Measurements from ENCODE around the gene GSK3B. TPM values are rescaled to one million over a fixed set of nuclear protein-coding genes. Genes with fewer than 3 reads are reported as not detected.

The GSK3B gene
- total RNA-seq, 2 donors from 2014 or later, result 28.7 to 39.3 TPM

DNA sequence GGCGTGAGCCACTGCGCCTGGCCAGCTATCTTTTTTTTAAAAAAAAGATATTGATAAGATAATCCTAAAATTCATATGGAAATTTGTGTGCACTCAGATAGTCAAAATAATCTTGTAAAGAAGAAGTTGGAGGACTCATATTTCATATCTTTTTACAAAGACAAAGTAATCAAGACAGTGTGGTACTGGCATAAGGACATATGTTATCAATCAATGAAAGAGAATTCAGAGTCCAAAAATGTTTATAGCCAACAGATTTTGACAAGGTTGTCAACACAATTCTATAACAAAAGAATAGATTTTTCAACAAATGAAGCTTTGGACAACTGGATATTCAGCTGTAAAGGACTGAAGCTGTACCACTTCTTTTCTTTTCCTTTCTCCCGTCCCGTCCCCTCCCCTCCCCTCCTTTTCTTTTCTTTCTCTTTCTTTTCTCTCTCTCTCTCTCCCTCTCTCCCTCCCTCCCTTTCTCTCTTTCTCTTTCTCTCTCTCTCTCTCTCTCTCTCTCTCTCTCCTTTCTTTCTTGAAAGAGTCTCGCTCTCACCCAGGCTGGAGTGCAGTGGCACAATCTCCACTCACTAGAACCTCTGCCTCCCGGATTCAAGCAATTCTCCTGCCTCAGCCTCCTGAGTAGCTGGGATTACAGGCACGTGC lies 126.8 kb downstream of the GSK3B start:
- no peak for ATAC-seq (ENCODE audit: insufficient number of reproducible peaks, low FRiP score, low read depth)
- Histone ChIP-seq H3K27me3 (replicated peaks; ENCODE audit: insufficient read depth) (no peaks in the 10 kb centered on the region), H3K36me3 (no peaks in the 10 kb centered on the region)

DNA sequence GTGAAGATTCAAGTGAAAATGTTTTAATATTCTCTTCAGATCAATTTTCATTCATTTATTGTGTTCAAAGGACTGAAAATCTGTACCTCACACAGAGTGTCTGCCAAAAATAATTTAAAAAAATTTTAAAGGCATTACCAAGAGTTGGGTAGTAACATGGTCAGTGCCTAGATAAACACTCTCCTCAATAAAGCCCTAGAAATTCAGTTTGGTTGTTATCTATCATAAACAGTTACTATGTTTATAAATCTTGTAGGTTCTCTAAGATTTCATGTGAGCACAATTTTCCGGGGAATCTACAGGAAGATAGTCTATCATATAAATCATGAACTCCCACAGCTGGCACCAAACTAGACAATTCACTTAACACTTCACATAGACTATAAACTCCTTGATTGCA lies 128.6 kb downstream of the GSK3B start:
- DNase-seq (ENCODE audit: low spot score) (no peak), ATAC-seq (ENCODE audit: insufficient number of reproducible peaks, low FRiP score, low read depth) (no peak)
- Histone ChIP-seq H3K27me3 (replicated peaks; ENCODE audit: insufficient read depth) (no peaks in the 10 kb centered on the region), H3K36me3 (no peaks in the 10 kb centered on the region), H3K4me1 (ENCODE audit: control insufficient read depth in 1 of 2, low read depth in 2 of 2) (peaks cover 11 to 21% of the 10 kb centered on the region in 2 donors), H3K27ac (no peak overlapping the region), H3K4me3 (no peak overlapping the region), H3K9me3 (no peaks in the 10 kb centered on the region)
- TF ChIP-seq, protein P1, sequence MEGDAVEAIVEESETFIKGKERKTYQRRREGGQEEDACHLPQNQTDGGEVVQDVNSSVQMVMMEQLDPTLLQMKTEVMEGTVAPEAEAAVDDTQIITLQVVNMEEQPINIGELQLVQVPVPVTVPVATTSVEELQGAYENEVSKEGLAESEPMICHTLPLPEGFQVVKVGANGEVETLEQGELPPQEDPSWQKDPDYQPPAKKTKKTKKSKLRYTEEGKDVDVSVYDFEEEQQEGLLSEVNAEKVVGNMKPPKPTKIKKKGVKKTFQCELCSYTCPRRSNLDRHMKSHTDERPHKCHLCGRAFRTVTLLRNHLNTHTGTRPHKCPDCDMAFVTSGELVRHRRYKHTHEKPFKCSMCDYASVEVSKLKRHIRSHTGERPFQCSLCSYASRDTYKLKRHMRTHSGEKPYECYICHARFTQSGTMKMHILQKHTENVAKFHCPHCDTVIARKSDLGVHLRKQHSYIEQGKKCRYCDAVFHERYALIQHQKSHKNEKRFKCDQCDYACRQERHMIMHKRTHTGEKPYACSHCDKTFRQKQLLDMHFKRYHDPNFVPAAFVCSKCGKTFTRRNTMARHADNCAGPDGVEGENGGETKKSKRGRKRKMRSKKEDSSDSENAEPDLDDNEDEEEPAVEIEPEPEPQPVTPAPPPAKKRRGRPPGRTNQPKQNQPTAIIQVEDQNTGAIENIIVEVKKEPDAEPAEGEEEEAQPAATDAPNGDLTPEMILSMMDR (IDR thresholded peaks at IDR 0.05), result no peak

More for the DNA sequence above, 126.8 kb downstream of the GSK3B start:
- TF ChIP-seq, protein P1 (IDR thresholded peaks at IDR 0.05), result no peak
- no peak overlapping the region for H3K4me3 ChIP-seq
- no peaks in the 10 kb centered on the region for H3K9me3 ChIP-seq
- peaks cover 11 to 21% of the 10 kb centered on the region in 2 donors for H3K4me1 ChIP-seq (ENCODE audit: control insufficient read depth in 1 of 2, low read depth in 2 of 2)
- no peak overlapping the region for H3K27ac ChIP-seq
- DNase-seq (ENCODE audit: low spot score), result no peak

DNA sequence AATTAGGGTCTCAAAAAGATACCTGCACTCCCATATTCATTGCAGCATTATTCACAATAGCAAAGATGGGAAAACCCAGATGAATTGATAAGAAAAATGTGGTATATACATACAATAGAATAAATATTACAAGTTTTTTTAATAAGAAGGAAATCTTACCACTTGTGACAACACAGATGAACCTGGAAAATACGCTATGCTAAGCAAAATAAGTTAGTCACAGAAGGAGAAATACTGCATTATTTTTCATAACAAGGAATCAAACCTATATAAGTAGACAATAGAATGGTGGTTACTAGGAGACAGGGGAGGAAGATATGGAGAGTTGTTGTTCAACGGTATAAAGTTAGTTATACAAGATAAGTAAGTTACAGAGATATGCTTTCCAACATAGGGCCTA lies 130.0 kb downstream of the GSK3B start:
- Histone ChIP-seq H3K4me1 (ENCODE audit: control insufficient read depth in 1 of 2, low read depth in 2 of 2) (peaks cover 11 to 14% of the 10 kb centered on the region in 2 donors), H3K27ac (no peak overlapping the region), H3K9me3 (no peaks in the 10 kb centered on the region), H3K27me3 (replicated peaks; ENCODE audit: insufficient read depth) (no peaks in the 10 kb centered on the region), H3K4me3 (no peak overlapping the region), H3K36me3 (no peaks in the 10 kb centered on the region)
- no peak for ATAC-seq (ENCODE audit: insufficient number of reproducible peaks, low FRiP score, low read depth)
- no peak for DNase-seq (ENCODE audit: low spot score)
- TF ChIP-seq, protein P1 (IDR thresholded peaks at IDR 0.05), result no peak

DNA sequence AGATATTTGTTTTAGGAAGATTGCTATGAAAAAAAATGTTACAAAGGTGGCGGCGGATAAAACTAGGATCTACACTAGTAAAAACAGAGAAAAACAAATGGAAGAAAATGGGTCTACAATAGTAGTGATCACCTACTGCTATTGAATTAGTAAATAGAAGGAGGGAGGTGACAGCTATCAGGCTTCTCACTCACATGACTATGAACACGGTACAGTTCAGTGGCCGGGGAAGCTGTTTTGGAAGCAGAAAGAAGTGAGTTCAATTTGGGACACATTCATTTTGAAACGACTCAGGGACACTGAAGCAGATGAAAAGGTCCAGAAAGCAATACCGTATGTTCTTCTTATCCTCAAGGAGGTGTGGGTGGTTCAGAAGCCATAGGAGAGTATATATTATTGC lies 138.3 kb downstream of the GSK3B start:
- no peaks in the 10 kb centered on the region for H3K9me3 ChIP-seq
- no peak overlapping the region for H3K27ac ChIP-seq
- DNase-seq (ENCODE audit: low spot score) (no peak), ATAC-seq (ENCODE audit: insufficient number of reproducible peaks, low FRiP score, low read depth) (no peak)
- TF ChIP-seq, protein P1 (IDR thresholded peaks at IDR 0.05), result no peak
- no peaks in the 10 kb centered on the region for H3K27me3 ChIP-seq (replicated peaks; ENCODE audit: insufficient read depth)
- no peak overlapping the region for H3K4me3 ChIP-seq
- peaks cover 0 to 11% of the 10 kb centered on the region in 2 donors for H3K4me1 ChIP-seq (ENCODE audit: control insufficient read depth in 1 of 2, low read depth in 2 of 2)
- H3K36me3 ChIP-seq, result no peaks in the 10 kb centered on the region

DNA sequence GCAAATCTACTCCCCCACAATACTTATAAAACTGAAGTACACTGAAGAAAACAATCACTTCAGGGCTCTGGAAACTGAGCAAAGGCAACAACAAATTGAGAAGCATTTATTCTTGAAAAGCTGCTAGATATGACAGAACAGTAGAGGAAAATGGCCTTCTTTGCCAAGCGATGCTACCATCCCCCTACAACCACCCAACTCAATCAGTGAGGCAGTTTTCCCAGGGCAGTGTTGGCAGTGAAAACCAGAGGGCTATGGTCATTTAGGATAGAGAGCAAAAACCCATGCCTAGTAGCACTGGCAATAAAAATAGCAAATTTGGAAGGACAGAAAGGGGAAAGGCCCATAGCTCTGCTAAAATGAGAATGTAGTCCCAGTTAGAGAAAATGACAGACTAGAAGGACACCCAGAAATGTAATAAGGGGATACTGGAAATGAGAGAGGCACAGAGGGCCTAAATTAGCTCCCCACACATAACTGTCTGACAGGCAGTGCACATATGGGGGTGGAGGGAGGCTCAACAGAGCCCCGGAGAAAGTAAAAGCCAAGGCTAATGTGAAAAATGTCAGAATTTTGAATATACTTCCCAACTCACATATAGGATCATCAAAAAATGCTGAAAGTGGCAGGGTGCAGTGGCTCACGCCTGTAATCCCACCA lies 143.5 kb downstream of the GSK3B start:
- Histone ChIP-seq H3K27ac (no peak overlapping the region), H3K36me3 (no peaks in the 10 kb centered on the region), H3K9me3 (no peaks in the 10 kb centered on the region), H3K27me3 (replicated peaks; ENCODE audit: insufficient read depth) (no peaks in the 10 kb centered on the region), H3K4me1 (ENCODE audit: control insufficient read depth in 1 of 2, low read depth in 2 of 2) (peaks cover 4 to 16% of the 10 kb centered on the region in 2 donors), H3K4me3 (no peak overlapping the region)
- no peak for ATAC-seq (ENCODE audit: insufficient number of reproducible peaks, low FRiP score, low read depth)
- TF ChIP-seq, protein P1 (IDR thresholded peaks at IDR 0.05), result no peak
- DNase-seq (ENCODE audit: low spot score), result no peak

Data from thoracic aorta (tissue), 2 donors.